Measurements from ENCODE around the gene RELN.

Gene RELN

GRCh38 chr7:103637094-103637493, 352.4 kb downstream of the RELN start:
- DNase-seq (ENCODE audit: low spot score) = no peak

GRCh38 chr7:103636153-103636552, 353.3 kb downstream of the RELN start:
- DNase-seq (ENCODE audit: low spot score) = no peak

GRCh38 chr7:103632972-103633371, 356.5 kb downstream of the RELN start:
- no peak for DNase-seq (ENCODE audit: low spot score)

- DNase-seq (ENCODE audit: low spot score) = no peak
Measured at GRCh38 chr7:103632005-103632639, 357.3 kb downstream of the RELN start.

- DNase-seq (ENCODE audit: low spot score) = no peak
Measured at GRCh38 chr7:103630318-103630717, 359.1 kb downstream of the RELN start.

- no peak for DNase-seq (ENCODE audit: low spot score)
Measured at GRCh38 chr7:103628742-103629141, 360.7 kb downstream of the RELN start.

GRCh38 chr7:103626776-103627175, 362.7 kb downstream of the RELN start:
- DNase-seq (ENCODE audit: low spot score) = no peak

GRCh38 chr7:103622274-103622673, 367.2 kb downstream of the RELN start:
- DNase-seq (ENCODE audit: low spot score) = no peak

- no peak for DNase-seq (ENCODE audit: low spot score)
Measured at GRCh38 chr7:103613655-103614642, 375.5 kb downstream of the RELN start.

- DNase-seq (ENCODE audit: low spot score) = no peak
Measured at GRCh38 chr7:103609778-103610177, 379.7 kb downstream of the RELN start.

- DNase-seq (ENCODE audit: low spot score) = no peak
Measured at GRCh38 chr7:103605640-103606039, 383.8 kb downstream of the RELN start.

GRCh38 chr7:103598326-103598905, 391.0 kb downstream of the RELN start:
- DNase-seq (ENCODE audit: low spot score) = no peak

GRCh38 chr7:103597606-103598005, 391.9 kb downstream of the RELN start:
- DNase-seq (ENCODE audit: low spot score) = no peak

- no peak for DNase-seq (ENCODE audit: low spot score)
Measured at GRCh38 chr7:103594186-103594585, 395.3 kb downstream of the RELN start.

GRCh38 chr7:103593691-103594090, 395.8 kb downstream of the RELN start:
- no peak for DNase-seq (ENCODE audit: low spot score)

GRCh38 chr7:103592844-103593243, 396.6 kb downstream of the RELN start:
- DNase-seq (ENCODE audit: low spot score) = no peak

GRCh38 chr7:103592187-103592586, 397.3 kb downstream of the RELN start:
- DNase-seq (ENCODE audit: low spot score) = no peak

- no peak for DNase-seq (ENCODE audit: low spot score)
Measured at GRCh38 chr7:103580031-103580430, 409.4 kb downstream of the RELN start.

GRCh38 chr7:103577059-103577458, 412.4 kb downstream of the RELN start:
- DNase-seq (ENCODE audit: low spot score) = no peak

GRCh38 chr7:103576641-103577040, 412.8 kb downstream of the RELN start:
- DNase-seq (ENCODE audit: low spot score) = no peak

- DNase-seq (ENCODE audit: low spot score) = no peak
Measured at GRCh38 chr7:103574576-103574975, 414.9 kb downstream of the RELN start.

- DNase-seq (ENCODE audit: low spot score) = peak; percentile 60
Measured at GRCh38 chr7:103573479-103574058, 415.9 kb downstream of the RELN start.

Measured in SK-N-DZ (cell line).